ENCODE results near the gene BHLHE41.

DNA sequence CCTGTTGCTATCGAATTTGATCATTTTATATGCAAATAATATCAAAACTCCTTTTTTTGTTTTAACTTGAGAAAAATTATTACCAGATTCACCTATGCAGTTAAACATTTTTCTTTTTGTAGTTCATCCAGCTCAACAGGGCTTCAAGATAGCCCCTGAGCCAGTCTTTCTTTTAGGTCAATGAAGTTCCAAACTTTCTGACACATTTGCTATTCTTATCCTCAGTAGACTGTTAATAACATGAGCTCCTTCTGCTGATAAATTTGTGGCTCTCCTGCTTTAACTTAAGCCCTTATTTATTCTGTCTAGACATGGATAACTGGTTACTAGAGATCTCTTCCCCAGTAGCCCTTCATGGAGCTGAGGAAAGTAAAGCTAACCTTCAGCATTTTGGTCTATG is 37.3 kb upstream of the BHLHE41 start:
- TF ChIP-seq, protein P1, sequence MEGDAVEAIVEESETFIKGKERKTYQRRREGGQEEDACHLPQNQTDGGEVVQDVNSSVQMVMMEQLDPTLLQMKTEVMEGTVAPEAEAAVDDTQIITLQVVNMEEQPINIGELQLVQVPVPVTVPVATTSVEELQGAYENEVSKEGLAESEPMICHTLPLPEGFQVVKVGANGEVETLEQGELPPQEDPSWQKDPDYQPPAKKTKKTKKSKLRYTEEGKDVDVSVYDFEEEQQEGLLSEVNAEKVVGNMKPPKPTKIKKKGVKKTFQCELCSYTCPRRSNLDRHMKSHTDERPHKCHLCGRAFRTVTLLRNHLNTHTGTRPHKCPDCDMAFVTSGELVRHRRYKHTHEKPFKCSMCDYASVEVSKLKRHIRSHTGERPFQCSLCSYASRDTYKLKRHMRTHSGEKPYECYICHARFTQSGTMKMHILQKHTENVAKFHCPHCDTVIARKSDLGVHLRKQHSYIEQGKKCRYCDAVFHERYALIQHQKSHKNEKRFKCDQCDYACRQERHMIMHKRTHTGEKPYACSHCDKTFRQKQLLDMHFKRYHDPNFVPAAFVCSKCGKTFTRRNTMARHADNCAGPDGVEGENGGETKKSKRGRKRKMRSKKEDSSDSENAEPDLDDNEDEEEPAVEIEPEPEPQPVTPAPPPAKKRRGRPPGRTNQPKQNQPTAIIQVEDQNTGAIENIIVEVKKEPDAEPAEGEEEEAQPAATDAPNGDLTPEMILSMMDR (IDR thresholded peaks at IDR 0.05), result no peak
- TF ChIP-seq, protein P2, sequence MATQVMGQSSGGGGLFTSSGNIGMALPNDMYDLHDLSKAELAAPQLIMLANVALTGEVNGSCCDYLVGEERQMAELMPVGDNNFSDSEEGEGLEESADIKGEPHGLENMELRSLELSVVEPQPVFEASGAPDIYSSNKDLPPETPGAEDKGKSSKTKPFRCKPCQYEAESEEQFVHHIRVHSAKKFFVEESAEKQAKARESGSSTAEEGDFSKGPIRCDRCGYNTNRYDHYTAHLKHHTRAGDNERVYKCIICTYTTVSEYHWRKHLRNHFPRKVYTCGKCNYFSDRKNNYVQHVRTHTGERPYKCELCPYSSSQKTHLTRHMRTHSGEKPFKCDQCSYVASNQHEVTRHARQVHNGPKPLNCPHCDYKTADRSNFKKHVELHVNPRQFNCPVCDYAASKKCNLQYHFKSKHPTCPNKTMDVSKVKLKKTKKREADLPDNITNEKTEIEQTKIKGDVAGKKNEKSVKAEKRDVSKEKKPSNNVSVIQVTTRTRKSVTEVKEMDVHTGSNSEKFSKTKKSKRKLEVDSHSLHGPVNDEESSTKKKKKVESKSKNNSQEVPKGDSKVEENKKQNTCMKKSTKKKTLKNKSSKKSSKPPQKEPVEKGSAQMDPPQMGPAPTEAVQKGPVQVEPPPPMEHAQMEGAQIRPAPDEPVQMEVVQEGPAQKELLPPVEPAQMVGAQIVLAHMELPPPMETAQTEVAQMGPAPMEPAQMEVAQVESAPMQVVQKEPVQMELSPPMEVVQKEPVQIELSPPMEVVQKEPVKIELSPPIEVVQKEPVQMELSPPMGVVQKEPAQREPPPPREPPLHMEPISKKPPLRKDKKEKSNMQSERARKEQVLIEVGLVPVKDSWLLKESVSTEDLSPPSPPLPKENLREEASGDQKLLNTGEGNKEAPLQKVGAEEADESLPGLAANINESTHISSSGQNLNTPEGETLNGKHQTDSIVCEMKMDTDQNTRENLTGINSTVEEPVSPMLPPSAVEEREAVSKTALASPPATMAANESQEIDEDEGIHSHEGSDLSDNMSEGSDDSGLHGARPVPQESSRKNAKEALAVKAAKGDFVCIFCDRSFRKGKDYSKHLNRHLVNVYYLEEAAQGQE (IDR thresholded peaks at IDR 0.05; ENCODE audit: insufficient read depth in 1 of 2, low read depth in 2 of 2, low read length in 1 of 2), result no peak

Measured in Panc1 (cell line).